Stomach (tissue), 4 donors: ENCODE data around the gene ITGAV.

ENCODE experiments used
- CTCF ChIP-seq, 7 experiments: fragments of 450-650 bp in 4 of 7; fragments of 200-600 bp in 3 of 7; sonication (generic) in 3 of 7; IDR thresholded peaks; one replicate each; pipeline ENCODE4 v1.5.1; 2016 to 2019; ENCODE audit warnings: antibody characterized with exemption in 7 of 7, control low read depth in 2 of 7, mild to moderate bottlenecking in 1 of 7
- EP300 ChIP-seq: sonication (generic); formaldehyde crosslinking; IDR thresholded peaks from one replicate; pipeline ENCODE4 v1.6.1; 2017; ENCODE audit warnings: antibody characterized with exemption
- POLR2A ChIP-seq, 4 donors: fragments of 450-650 bp; IDR thresholded peaks; one replicate each; pipeline ENCODE4 v1.6.1; 2016; ENCODE audit warnings: antibody characterized with exemption in 4 of 4, control low read depth in 2 of 4, mild to moderate bottlenecking in 1 of 4, moderate library complexity in 1 of 4
- POLR2AphosphoS5 ChIP-seq, 3 donors: sonication (generic); formaldehyde crosslinking; IDR thresholded peaks; one replicate each; pipeline ENCODE4 v1.6.1; 2016; ENCODE audit warnings: antibody characterized with exemption in 3 of 3

- TF ChIP-seq POLR2AphosphoS5 (IDR thresholded peaks at IDR 0.05) (no peak), CTCF (IDR thresholded peaks at IDR 0.05) (no peak), POLR2A (IDR thresholded peaks at IDR 0.05) (no peak), EP300 (no peak)
Measured at GRCh38 chr2:186618696-186619095, 28.8 kb downstream of the ITGAV start.
